H9 (cell line): ENCODE measurements around the gene PCSK1N. TPM values are rescaled to one million over a fixed set of nuclear protein-coding genes. Genes with fewer than 3 reads are reported as not detected.

Experiments
- DNase-seq: peaks from one replicate; pipeline ENCODE4 v3.0.0-alpha.2; 2017
- H2AFZ ChIP-seq: one replicate; pipeline ENCODE4 v1.6.1; 2013; ENCODE audit warnings: mild to moderate bottlenecking, low read length, control low read depth, moderate library complexity
- H2AK5ac ChIP-seq: 2 replicates; pipeline ENCODE4 v1.6.1; 2013; ENCODE audit warnings: low read length, control low read depth, mixed read lengths; ENCODE audit not compliant: insufficient read length
- H2BK120ac ChIP-seq: one replicate; pipeline ENCODE4 v1.6.1; 2013; ENCODE audit warnings: low read depth, mild to moderate bottlenecking, low read length, control low read depth, inconsistent platforms; ENCODE audit not compliant: poor library complexity, severe bottlenecking
- H2BK12ac ChIP-seq: 2 replicates; pipeline ENCODE4 v1.6.1; 2013; ENCODE audit warnings: low read length, control low read depth, mixed read lengths, low read depth; ENCODE audit not compliant: insufficient read length
- H2BK15ac ChIP-seq: 2 replicates; pipeline ENCODE4 v1.6.1; 2013; ENCODE audit warnings: low read depth, low read length, control low read depth
- H2BK20ac ChIP-seq: one replicate; pipeline ENCODE4 v1.6.1; 2013; ENCODE audit warnings: low read depth, mild to moderate bottlenecking, low read length, control low read depth, inconsistent platforms; ENCODE audit not compliant: poor library complexity, severe bottlenecking
- H2BK5ac ChIP-seq: 2 replicates; pipeline ENCODE4 v1.6.1; 2013; ENCODE audit warnings: low read length, control low read depth, mixed read lengths; ENCODE audit not compliant: insufficient read length
- H3K14ac ChIP-seq: 2 replicates; pipeline ENCODE4 v1.6.1; 2013; ENCODE audit warnings: low read length, control low read depth; ENCODE audit not compliant: insufficient read depth
- H3K18ac ChIP-seq: 2 replicates; pipeline ENCODE4 v1.6.1; 2013; ENCODE audit warnings: low read depth, mild to moderate bottlenecking, mixed read lengths, low read length, control low read depth; ENCODE audit not compliant: insufficient read length
- H3K23ac ChIP-seq: 2 replicates; pipeline ENCODE4 v1.6.1; 2013; ENCODE audit warnings: low read length, control low read depth, mixed read lengths, low read depth; ENCODE audit not compliant: insufficient read length
- H3K23me2 ChIP-seq: 2 replicates; pipeline ENCODE4 v1.6.1; 2013; ENCODE audit warnings: low read depth, mild to moderate bottlenecking, mixed read lengths, low read length, control low read depth; ENCODE audit not compliant: insufficient read length, poor library complexity, severe bottlenecking
- H3K27ac ChIP-seq: 2 replicates; pipeline ENCODE4 v1.5.1; 2013; ENCODE audit warnings: low read length, control low read depth, mixed read lengths, low read depth; ENCODE audit not compliant: insufficient read length
- H3K27me3 ChIP-seq: 2 replicates; pipeline ENCODE4 v1.6.1; 2013; ENCODE audit warnings: low read length, control low read depth, inconsistent platforms; ENCODE audit not compliant: insufficient read depth
- H3K4ac ChIP-seq: 2 replicates; pipeline ENCODE4 v1.6.1; 2013; ENCODE audit warnings: low read depth, mild to moderate bottlenecking, control low read depth, inconsistent platforms, low read length, moderate library complexity
- H3K4me1 ChIP-seq: 2 replicates; pipeline ENCODE4 v1.6.1; 2013; ENCODE audit warnings: low read length, control low read depth, inconsistent platforms; ENCODE audit not compliant: insufficient read depth
- H3K4me2 ChIP-seq: 2 replicates; pipeline ENCODE4 v1.6.1; 2013; ENCODE audit warnings: low read length, control low read depth, mixed read lengths; ENCODE audit not compliant: insufficient read length, insufficient read depth
- H3K56ac ChIP-seq: 2 replicates; pipeline ENCODE4 v1.6.1; 2013; ENCODE audit warnings: low read depth, mild to moderate bottlenecking, mixed read lengths, low read length, control low read depth; ENCODE audit not compliant: insufficient read length
- H3K79me1 ChIP-seq: 2 replicates; pipeline ENCODE4 v1.6.1; 2013; ENCODE audit warnings: low read depth, mild to moderate bottlenecking, moderate library complexity, low read length, control low read depth, inconsistent platforms; ENCODE audit not compliant: insufficient read depth, poor library complexity, severe bottlenecking
- H3K79me2 ChIP-seq: 2 replicates; pipeline ENCODE4 v1.6.1; 2013; ENCODE audit warnings: low read length, control low read depth, inconsistent platforms; ENCODE audit not compliant: insufficient read depth
- H3K9ac ChIP-seq: 2 replicates; pipeline ENCODE4 v1.6.1; 2013; ENCODE audit warnings: low read length, control low read depth, mixed read lengths; ENCODE audit not compliant: insufficient read length; ENCODE audit errors: extremely low read depth
- H3K9me3 ChIP-seq: one replicate; pipeline ENCODE4 v1.6.1; 2013; ENCODE audit warnings: low read depth, low read length, inconsistent platforms; ENCODE audit not compliant: control insufficient read depth
- H3T11ph ChIP-seq: one replicate; pipeline ENCODE4 v1.6.1; 2013; ENCODE audit warnings: mild to moderate bottlenecking, low read length, control low read depth, inconsistent platforms
- H4K20me1 ChIP-seq: one replicate; pipeline ENCODE4 v1.6.1; 2013; ENCODE audit not compliant: control insufficient read depth, insufficient read length, insufficient read depth
- H4K5ac ChIP-seq: 2 replicates; pipeline ENCODE4 v1.6.1; 2013; ENCODE audit warnings: low read depth, mild to moderate bottlenecking, mixed read lengths, low read length, control low read depth; ENCODE audit not compliant: insufficient read length
- H4K8ac ChIP-seq: replicated peaks from 2 replicates; pipeline ENCODE4 v1.6.1; 2013; ENCODE audit warnings: low read length, control low read depth, mixed read lengths, low read depth; ENCODE audit not compliant: insufficient read length
- H4K91ac ChIP-seq: 2 replicates; pipeline ENCODE4 v1.6.1; 2013; ENCODE audit warnings: low read depth, mild to moderate bottlenecking, moderate library complexity, mixed read lengths, low read length, control low read depth; ENCODE audit not compliant: insufficient read length
- H3K27ac Mint-ChIP-seq, 3 experiments: 2 replicates in 2 of 3; 3 replicates in 1 of 3; pipeline ENCODE4 v1.8.0; 2020 to 2021; ENCODE audit warnings: mixed read lengths in 3 of 3, mild to moderate bottlenecking in 1 of 3, moderate library complexity in 1 of 3
- H3K27me3 Mint-ChIP-seq: 2 replicates; pipeline ENCODE4 v1.8.0; 2021; ENCODE audit warnings: low read depth, mild to moderate bottlenecking, moderate library complexity, mixed read lengths
- H3K36me3 Mint-ChIP-seq, 3 experiments: 2 replicates in 2 of 3; 3 replicates in 1 of 3; pipeline ENCODE4 v1.8.0; 2020 to 2021; ENCODE audit warnings: low read depth in 3 of 3, mixed read lengths in 3 of 3; ENCODE audit not compliant: insufficient read depth in 1 of 3
- H3K4me1 Mint-ChIP-seq, 2 experiments: 2 replicates each; pipeline ENCODE4 v1.8.0; 2020; ENCODE audit warnings: mixed read lengths in 2 of 2
- H3K4me3 Mint-ChIP-seq, 2 experiments: 2 replicates in 1 of 2; 3 replicates in 1 of 2; pipeline ENCODE4 v1.8.0; 2020 to 2021; ENCODE audit warnings: mild to moderate bottlenecking in 2 of 2, mixed read lengths in 2 of 2, moderate library complexity in 1 of 2
- H3K9me3 Mint-ChIP-seq, 2 experiments: 2 replicates in 1 of 2; 3 replicates in 1 of 2; pipeline ENCODE4 v1.8.0; 2020; ENCODE audit warnings: mild to moderate bottlenecking in 2 of 2, mixed read lengths in 2 of 2, moderate library complexity in 1 of 2
- WGBS: extraction: QIAGEN DNeasy Blood & Tissue Kit; methylation state at CpG from one replicate; pipeline ENCODE4 v1.1.7; 2013; ENCODE audit warnings: missing lambda C conversion rate, low lambda C conversion rate, mixed read lengths; ENCODE audit not compliant: insufficient read length; ENCODE audit errors: extremely low coverage; 5-methylcytosine and 5-hydroxymethylcytosine counted together
- total RNA-seq: library from RNA; stranded (reverse); gene quantifications from 2 replicates; pipeline ENCODE4 v1.2.1, GENCODE V29; 2021
- TF ChIP-seq, protein P1 (sequence below): fragments of 200-600 bp; sonication (generic); conservative IDR thresholded peaks from 3 replicates; pipeline ENCODE4 v1.8.0; 2021; ENCODE audit warnings: antibody characterized with exemption, mild to moderate bottlenecking

Gene PCSK1N
- total RNA-seq, 1 experiment from 2014 or later, result 3.9 TPM

DNA sequence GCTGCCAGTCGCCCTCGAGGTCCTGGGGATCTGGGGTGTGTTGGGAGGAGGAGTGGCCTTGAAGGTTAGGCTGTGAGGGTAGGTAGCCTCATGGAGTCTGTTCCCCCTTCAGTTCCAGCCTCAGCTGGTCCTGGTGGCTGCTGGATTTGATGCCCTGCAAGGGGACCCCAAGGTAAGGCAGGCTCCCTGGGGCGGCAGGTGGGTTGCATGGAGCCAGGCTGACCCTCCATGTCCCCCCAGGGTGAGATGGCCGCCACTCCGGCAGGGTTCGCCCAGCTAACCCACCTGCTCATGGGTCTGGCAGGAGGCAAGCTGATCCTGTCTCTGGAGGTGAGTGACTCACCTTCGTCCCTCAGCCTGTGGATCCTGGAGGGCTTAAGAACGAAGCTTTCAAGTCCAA is 20.7 kb downstream of the PCSK1N start:
- Histone ChIP-seq H2AFZ (no peak overlapping the region), H2BK120ac (no peak overlapping the region), H3K79me1 (no peaks in the 10 kb centered on the region), H3K56ac (no peak overlapping the region), H3K23me2 (no peaks in the 10 kb centered on the region), H3K9ac (no peak overlapping the region), H2BK12ac (no peak overlapping the region), H2BK5ac (no peak overlapping the region), H4K20me1 (no peaks in the 10 kb centered on the region), H3K4me1 (no peaks in the 10 kb centered on the region), H4K8ac (no peak overlapping the region), H2BK15ac (no peak overlapping the region), H3K18ac (no peak overlapping the region), H3K79me2 (no peaks in the 10 kb centered on the region), H3K9me3 (peaks cover 19% of the 10 kb centered on the region), H3K27ac (no peak overlapping the region), H3K4me2 (no peak overlapping the region), H3K14ac (no peak overlapping the region), H3K23ac (no peak overlapping the region), H3T11ph (no peak overlapping the region), H4K91ac (no peak overlapping the region), H3K27me3 (no peaks in the 10 kb centered on the region), H2BK20ac (no peak overlapping the region), H4K5ac (no peak overlapping the region), H3K4ac (no peak overlapping the region), H2AK5ac (no peak overlapping the region)
- no peak overlapping the region for H3K27ac Mint-ChIP-seq
- TF ChIP-seq, protein P1, sequence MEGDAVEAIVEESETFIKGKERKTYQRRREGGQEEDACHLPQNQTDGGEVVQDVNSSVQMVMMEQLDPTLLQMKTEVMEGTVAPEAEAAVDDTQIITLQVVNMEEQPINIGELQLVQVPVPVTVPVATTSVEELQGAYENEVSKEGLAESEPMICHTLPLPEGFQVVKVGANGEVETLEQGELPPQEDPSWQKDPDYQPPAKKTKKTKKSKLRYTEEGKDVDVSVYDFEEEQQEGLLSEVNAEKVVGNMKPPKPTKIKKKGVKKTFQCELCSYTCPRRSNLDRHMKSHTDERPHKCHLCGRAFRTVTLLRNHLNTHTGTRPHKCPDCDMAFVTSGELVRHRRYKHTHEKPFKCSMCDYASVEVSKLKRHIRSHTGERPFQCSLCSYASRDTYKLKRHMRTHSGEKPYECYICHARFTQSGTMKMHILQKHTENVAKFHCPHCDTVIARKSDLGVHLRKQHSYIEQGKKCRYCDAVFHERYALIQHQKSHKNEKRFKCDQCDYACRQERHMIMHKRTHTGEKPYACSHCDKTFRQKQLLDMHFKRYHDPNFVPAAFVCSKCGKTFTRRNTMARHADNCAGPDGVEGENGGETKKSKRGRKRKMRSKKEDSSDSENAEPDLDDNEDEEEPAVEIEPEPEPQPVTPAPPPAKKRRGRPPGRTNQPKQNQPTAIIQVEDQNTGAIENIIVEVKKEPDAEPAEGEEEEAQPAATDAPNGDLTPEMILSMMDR, result no peak
- no peak for DNase-seq
- H3K4me3 Mint-ChIP-seq, result no peak overlapping the region
- no peaks in the 10 kb centered on the region for H3K4me1 Mint-ChIP-seq
- no CpG with 5 or more reads among the region's 8 CpGs for WGBS
- peaks cover 60 to 80% of the 10 kb centered on the region in 2 experiments for H3K9me3 Mint-ChIP-seq
- peaks cover 11 to 57% (median 49%) of the 10 kb centered on the region in 3 experiments for H3K36me3 Mint-ChIP-seq
- peaks cover 2% of the 10 kb centered on the region for H3K27me3 Mint-ChIP-seq
